ENCODE results near the gene SMARCAL1. TPM values are rescaled to one million over a fixed set of nuclear protein-coding genes. Genes with fewer than 3 reads are reported as not detected.

The SMARCAL1 gene
- total and polyA plus RNA-seq, 2 of the 13 experiments (the other 11 are each of a cell fraction or from before 2014, with no cell fraction given), result 12.7 to 21.3 TPM

DNA sequence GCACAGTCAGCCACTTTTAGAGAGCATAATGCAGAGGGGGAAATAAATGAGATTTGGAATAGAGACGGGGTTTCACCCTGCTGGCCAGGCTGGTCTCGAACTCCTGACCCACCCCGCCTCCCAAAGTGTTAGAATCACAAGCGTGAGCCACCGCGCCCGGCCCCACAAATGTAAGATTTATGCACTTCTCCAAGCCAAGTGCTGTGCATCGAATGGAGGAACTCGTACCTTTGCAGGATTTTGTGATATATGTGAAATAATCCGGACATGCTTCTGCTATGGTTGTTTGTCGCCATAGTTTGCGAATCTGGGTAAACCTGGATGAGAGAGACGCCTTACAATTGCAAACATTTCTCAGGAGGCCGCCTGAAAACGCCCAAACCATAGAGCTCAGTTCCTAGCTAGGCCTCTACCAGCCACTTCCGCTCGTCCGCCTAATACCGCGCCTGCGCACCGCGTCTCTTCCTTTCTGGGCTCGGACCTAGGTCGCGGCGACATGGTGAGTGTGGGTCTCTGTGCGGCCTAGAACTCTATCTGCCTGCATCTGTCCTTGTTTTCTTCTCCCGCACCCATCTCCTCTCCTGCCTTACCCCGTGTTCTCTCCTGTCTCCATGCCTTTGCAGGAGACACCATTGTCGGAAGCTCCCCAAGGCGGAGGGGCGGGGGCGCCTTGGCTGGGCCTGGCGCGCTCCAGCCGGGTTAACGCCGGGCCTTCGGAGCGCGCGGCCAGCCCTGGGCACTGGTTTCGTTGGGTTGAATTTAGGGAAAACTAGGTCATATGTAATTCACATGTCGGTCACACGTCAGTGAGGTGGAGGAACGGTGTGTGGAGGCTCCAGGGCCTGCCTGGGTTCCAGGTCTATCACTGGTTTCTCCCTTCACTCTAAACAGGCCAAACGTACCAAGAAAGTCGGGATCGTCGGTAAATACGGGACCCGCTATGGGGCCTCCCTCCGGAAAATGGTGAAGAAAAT lies 86.4 kb downstream of the SMARCAL1 start, which contains the start of gene RPL37A (continued):
- TF ChIP-seq, protein P1, sequence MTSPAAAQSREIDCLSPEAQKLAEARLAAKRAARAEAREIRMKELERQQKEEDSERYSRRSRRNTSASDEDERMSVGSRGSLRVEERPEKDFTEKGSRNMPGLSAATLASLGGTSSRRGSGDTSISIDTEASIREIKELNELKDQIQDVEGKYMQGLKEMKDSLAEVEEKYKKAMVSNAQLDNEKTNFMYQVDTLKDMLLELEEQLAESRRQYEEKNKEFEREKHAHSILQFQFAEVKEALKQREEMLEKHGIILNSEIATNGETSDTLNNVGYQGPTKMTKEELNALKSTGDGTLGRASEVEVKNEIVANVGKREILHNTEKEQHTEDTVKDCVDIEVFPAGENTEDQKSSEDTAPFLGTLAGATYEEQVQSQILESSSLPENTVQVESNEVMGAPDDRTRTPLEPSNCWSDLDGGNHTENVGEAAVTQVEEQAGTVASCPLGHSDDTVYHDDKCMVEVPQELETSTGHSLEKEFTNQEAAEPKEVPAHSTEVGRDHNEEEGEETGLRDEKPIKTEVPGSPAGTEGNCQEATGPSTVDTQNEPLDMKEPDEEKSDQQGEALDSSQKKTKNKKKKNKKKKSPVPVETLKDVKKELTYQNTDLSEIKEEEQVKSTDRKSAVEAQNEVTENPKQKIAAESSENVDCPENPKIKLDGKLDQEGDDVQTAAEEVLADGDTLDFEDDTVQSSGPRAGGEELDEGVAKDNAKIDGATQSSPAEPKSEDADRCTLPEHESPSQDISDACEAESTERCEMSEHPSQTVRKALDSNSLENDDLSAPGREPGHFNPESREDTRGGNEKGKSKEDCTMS (CRISPR knock-in tag; conservative IDR thresholded peaks at IDR 0.05), result 0 out of 2 replicates have a peak, but pooled peaks have one; percentile 65
- TF ChIP-seq ZNF747 (CRISPR knock-in tag; IDR thresholded peaks at IDR 0.05; ENCODE audit: borderline replicate concordance), result peak; percentile 98
- TF ChIP-seq ZFX (CRISPR knock-in tag; IDR thresholded peaks at IDR 0.05; ENCODE audit: low read depth), result peak; percentile 100
- TF ChIP-seq HMG20B (CRISPR knock-in tag; conservative IDR thresholded peaks at IDR 0.05), result peak; percentile 61; the same call in 1 of the 2 replicates
- peak; percentile 95 for TF ChIP-seq ZNF883 (CRISPR knock-in tag; IDR thresholded peaks at IDR 0.05; ENCODE audit: not compliant biosample characterization)
- TF ChIP-seq MTA1 (CRISPR knock-in tag; IDR thresholded peaks at IDR 0.05; ENCODE audit: borderline replicate concordance), result peak; percentile 92
- TF ChIP-seq, protein P2, sequence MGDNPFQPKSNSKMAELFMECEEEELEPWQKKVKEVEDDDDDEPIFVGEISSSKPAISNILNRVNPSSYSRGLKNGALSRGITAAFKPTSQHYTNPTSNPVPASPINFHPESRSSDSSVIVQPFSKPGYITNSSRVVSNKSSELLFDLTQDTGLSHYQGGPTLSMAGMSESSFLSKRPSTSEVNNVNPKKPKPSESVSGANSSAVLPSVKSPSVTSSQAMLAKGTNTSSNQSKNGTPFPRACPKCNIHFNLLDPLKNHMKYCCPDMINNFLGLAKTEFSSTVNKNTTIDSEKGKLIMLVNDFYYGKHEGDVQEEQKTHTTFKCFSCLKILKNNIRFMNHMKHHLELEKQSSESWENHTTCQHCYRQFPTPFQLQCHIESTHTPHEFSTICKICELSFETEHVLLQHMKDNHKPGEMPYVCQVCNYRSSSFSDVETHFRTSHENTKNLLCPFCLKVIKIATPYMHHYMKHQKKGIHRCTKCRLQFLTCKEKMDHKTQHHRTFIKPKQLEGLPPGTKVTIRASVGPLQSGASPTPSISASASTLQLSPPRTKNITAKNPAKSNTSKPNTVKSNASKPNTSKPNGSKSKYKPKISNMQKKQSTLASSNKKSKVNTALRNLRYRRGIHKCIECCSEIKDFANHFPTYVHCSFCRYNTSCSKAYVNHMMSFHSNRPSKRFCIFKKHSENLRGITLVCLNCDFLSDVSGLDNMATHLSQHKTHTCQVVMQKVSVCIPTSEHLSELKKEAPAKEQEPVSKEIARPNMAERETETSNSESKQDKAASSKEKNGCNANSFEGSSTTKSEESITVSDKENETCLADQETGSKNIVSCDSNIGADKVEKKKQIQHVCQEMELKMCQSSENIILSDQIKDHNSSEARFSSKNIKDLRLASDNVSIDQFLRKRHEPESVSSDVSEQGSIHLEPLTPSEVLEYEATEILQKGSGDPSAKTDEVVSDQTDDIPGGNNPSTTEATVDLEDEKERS (CRISPR knock-in tag; IDR thresholded peaks at IDR 0.05), result peak; percentile 97
- TF ChIP-seq KLF12 (CRISPR knock-in tag; IDR thresholded peaks at IDR 0.05; ENCODE audit: borderline replicate concordance), result 0 out of 2 replicates have a peak, but pooled peaks have one; percentile 72
- TF ChIP-seq NPAS2 (CRISPR knock-in tag; IDR thresholded peaks at IDR 0.05; ENCODE audit: borderline replicate concordance), result no peak
- peak; percentile 89; the same call in 1 of the 2 replicates for TF ChIP-seq ZFP1 (CRISPR knock-in tag; IDR thresholded peaks at IDR 0.05)
- TF ChIP-seq HNRNPK (IDR thresholded peaks at IDR 0.05; ENCODE audit: low read depth, low read length, poor library complexity, severe bottlenecking), result no peak
- TF ChIP-seq MEIS1 (CRISPR knock-in tag; IDR thresholded peaks at IDR 0.05; ENCODE audit: borderline replicate concordance), result peak; percentile 71; the same call in 1 of the 2 replicates
- TF ChIP-seq CC2D1A (CRISPR knock-in tag; IDR thresholded peaks at IDR 0.05), result peak; percentile 90; the same call in 1 of the 2 replicates
- peak; percentile 67; the same call in 1 of the 2 replicates for TF ChIP-seq RFXAP (CRISPR knock-in tag; IDR thresholded peaks at IDR 0.05; ENCODE audit: borderline replicate concordance)
- peak; percentile 100 for TF ChIP-seq YEATS2 (CRISPR knock-in tag; IDR thresholded peaks at IDR 0.05; ENCODE audit: borderline replicate concordance)
- no peak for TF ChIP-seq CENPX (CRISPR knock-in tag; IDR thresholded peaks at IDR 0.05)
- peak; percentile 91 for TF ChIP-seq ZSCAN9 (CRISPR knock-in tag; IDR thresholded peaks at IDR 0.05; ENCODE audit: borderline replicate concordance)
- peak; percentile 91 for TF ChIP-seq PAF1 (CRISPR knock-in tag; IDR thresholded peaks at IDR 0.05)
- TF ChIP-seq ZNF354B (CRISPR knock-in tag; IDR thresholded peaks at IDR 0.05), result peak; percentile 88; the same call in 1 of the 2 replicates
- TF ChIP-seq SMAD1 (CRISPR knock-in tag; IDR thresholded peaks at IDR 0.05; ENCODE audit: borderline replicate concordance, low read depth), result no peak; the same call in 1 of the 2 replicates
- peak; percentile 65; the same call in 1 of the 2 replicates for TF ChIP-seq MIER2 (CRISPR knock-in tag; IDR thresholded peaks at IDR 0.05)
- peak; percentile 96 for TF ChIP-seq NFKBIZ (CRISPR knock-in tag; IDR thresholded peaks at IDR 0.05)
- TF ChIP-seq YY1 (IDR thresholded peaks at IDR 0.05; ENCODE audit: insufficient read depth, insufficient replicate concordance, low read depth, low read length), result peak; percentile 80
- TF ChIP-seq HMGA1 (CRISPR knock-in tag; conservative IDR thresholded peaks at IDR 0.05), result no peak
